SK-N-SH (cell line): ENCODE measurements around the gene SLC16A8. TPM values are rescaled to one million over a fixed set of nuclear protein-coding genes. Genes with fewer than 3 reads are reported as not detected.

Source experiments
- CTCF ChIA-PET: fragments of 300-600, 350-600 bp; formaldehyde crosslinking; extraction: SDS; loops from one replicate; lab custom pipeline; 2021; lab: Yijun Ruan, JAX
- POLR2A ChIA-PET: fragments of 350-600 bp; sonication (Branson Sonifier 250); formaldehyde crosslinking; extraction: SDS; loops from one replicate; lab custom pipeline; 2020; ENCODE audit warnings: antibody characterized with exemption, inconsistent platforms; lab: Yijun Ruan, JAX
- DNase-seq: peaks from one replicate; pipeline ENCODE4 v3.0.0; 2012
- H2AFZ ChIP-seq: fragments of 200-600 bp; sonication (generic); 2 replicates; pipeline ENCODE4 v1.8.1; 2016; ENCODE audit warnings: antibody characterized with exemption, mild to moderate bottlenecking, low read depth
- H3F3A ChIP-seq: fragments of 200-600 bp; sonication (generic); replicated peaks from 2 replicates; pipeline ENCODE3; 2016; ENCODE audit warnings: antibody characterized with exemption, mild to moderate bottlenecking; ENCODE audit not compliant: insufficient read depth
- H3K27ac ChIP-seq, 2 experiments: fragments of 200-500 bp in 1 of 2; fragments of 200-600 bp in 1 of 2; sonication (Bioruptor generic) in 1 of 2; sonication (generic), shearing (Covaris generic) in 1 of 2; 2 replicates each; pipeline versions ENCODE4 v1.5.1 to v1.6.1; 2014 to 2016; ENCODE audit warnings: low read depth in 2 of 2, inconsistent platforms in 1 of 2, low read length in 1 of 2, mild to moderate bottlenecking in 1 of 2, mixed read lengths in 1 of 2
- H3K27me3 ChIP-seq: fragments of 200-600 bp; sonication (generic), shearing (Covaris generic); 2 replicates; pipeline ENCODE4 v1.6.1; 2016; ENCODE audit warnings: mixed run types; ENCODE audit not compliant: insufficient read depth
- H3K36me3 ChIP-seq, 2 experiments: fragments of 200-500 bp in 1 of 2; fragments of 200-600 bp in 1 of 2; sonication (Bioruptor generic) in 1 of 2; sonication (generic) in 1 of 2; replicated peaks in 1 of 2; 2 replicates each; pipeline versions ENCODE3 to v1.5.1; 2014 to 2016; ENCODE audit warnings: low read length in 1 of 2, mild to moderate bottlenecking in 1 of 2; ENCODE audit not compliant: insufficient read depth in 2 of 2, control insufficient read depth in 1 of 2
- H3K4me1 ChIP-seq, 2 experiments: fragments of 200-500 bp in 1 of 2; fragments of 200-600 bp in 1 of 2; sonication (Bioruptor generic) in 1 of 2; sonication (generic), shearing (Covaris generic) in 1 of 2; 2 replicates each; pipeline versions ENCODE4 v1.5.1 to v1.6.1; 2014 to 2016; ENCODE audit warnings: low read depth in 1 of 2, low read length in 1 of 2, mixed run types in 1 of 2; ENCODE audit not compliant: insufficient read depth in 2 of 2, control insufficient read depth in 1 of 2
- H3K4me2 ChIP-seq: fragments of 200-600 bp; sonication (generic), shearing (Covaris generic); 2 replicates; pipeline ENCODE4 v1.6.1; 2017; ENCODE audit warnings: mixed run types
- H3K4me3 ChIP-seq, 2 experiments: fragments of 200-500 bp in 1 of 2; fragments of 200-600 bp in 1 of 2; sonication (Bioruptor generic) in 1 of 2; sonication (generic), shearing (Covaris generic) in 1 of 2; 2 replicates each; pipeline versions ENCODE4 v1.5.1 to v1.8.1; 2014 to 2016; ENCODE audit warnings: low read depth in 2 of 2, inconsistent platforms in 1 of 2, low read length in 1 of 2, mild to moderate bottlenecking in 1 of 2, mixed read lengths in 1 of 2, moderate library complexity in 1 of 2
- H3K79me2 ChIP-seq: fragments of 200-600 bp; sonication (generic); 2 replicates; pipeline ENCODE4 v1.8.1; 2017; ENCODE audit warnings: mild to moderate bottlenecking; ENCODE audit not compliant: insufficient read depth
- H3K9ac ChIP-seq: fragments of 200-600 bp; sonication (generic); 2 replicates; pipeline ENCODE4 v1.6.1; 2017; ENCODE audit warnings: mixed run types
- H3K9me2 ChIP-seq: fragments of 200-600 bp; sonication (generic); 2 replicates; pipeline ENCODE4 v1.6.1; 2017; ENCODE audit warnings: mixed run types
- H3K9me3 ChIP-seq: fragments of 200-600 bp; sonication (generic); 2 replicates; pipeline ENCODE4 v1.6.1; 2017; ENCODE audit warnings: mixed run types, mild to moderate bottlenecking, moderate library complexity
- H4K20me1 ChIP-seq: fragments of 200-600 bp; sonication (generic); 2 replicates; pipeline ENCODE4 v1.6.1; 2017; ENCODE audit warnings: mild to moderate bottlenecking, mixed run types; ENCODE audit not compliant: insufficient read depth
- CHD2 ChIP-seq: fragments of 150-350 bp; IDR thresholded peaks from 2 replicates; pipeline ENCODE4 v1.6.1; 2018; ENCODE audit warnings: low read length; ENCODE audit not compliant: partially characterized antibody
- EZH2phosphoT487 ChIP-seq: fragments of 200-600 bp; sonication (generic); IDR thresholded peaks from 2 replicates; pipeline ENCODE4 v1.6.1; 2017; ENCODE audit warnings: low read depth, mixed run types, mild to moderate bottlenecking, antibody characterized with exemption, moderate library complexity, borderline replicate concordance
- FOSL2 ChIP-seq: IDR thresholded peaks from 2 replicates; pipeline ENCODE4 v1.4.0; 2012; ENCODE audit warnings: low read depth, mild to moderate bottlenecking, moderate library complexity, borderline replicate concordance
- FOXJ3 ChIP-seq: sonication (generic); formaldehyde crosslinking; IDR thresholded peaks from 2 replicates; pipeline ENCODE4 v1.5.1; 2020; ENCODE audit warnings: mild to moderate bottlenecking, missing genetic modification reagents
- FOXM1 ChIP-seq: IDR thresholded peaks from 2 replicates; pipeline ENCODE4 v1.4.0; 2012; ENCODE audit warnings: low read depth, mild to moderate bottlenecking
- GABPA ChIP-seq: IDR thresholded peaks from 2 replicates; pipeline ENCODE4 v1.4.0; 2012; ENCODE audit warnings: low read depth, mild to moderate bottlenecking
- JUND ChIP-seq: IDR thresholded peaks from 2 replicates; pipeline ENCODE4 v1.4.0; 2012
- MEF2A ChIP-seq: IDR thresholded peaks from 2 replicates; pipeline ENCODE4 v1.4.0; 2012; ENCODE audit warnings: low read depth, borderline replicate concordance
- RCOR1 ChIP-seq: fragments of 150-350 bp; IDR thresholded peaks from 2 replicates; pipeline ENCODE4 v1.6.1; 2017; ENCODE audit warnings: antibody characterized with exemption, low read length
- TCF12 ChIP-seq: IDR thresholded peaks from 2 replicates; pipeline ENCODE4 v1.4.0; 2012
- WGBS: methylation state at CpG from one replicate; pipeline ENCODE4 v1.1.6; 2017; ENCODE audit warnings: low lambda C conversion rate; 5-methylcytosine and 5-hydroxymethylcytosine counted together
- polyA plus RNA-seq, 3 experiments: library from polyadenylated mRNA; depleted of rRNA; stranded (reverse); fragments of >200 nt; gene quantifications; 2 replicates each; pipeline ENCODE4 v1.2.3, GENCODE V29; 2012
- TF ChIP-seq, protein P1 (sequence below): fragments of 150-350 bp; IDR thresholded peaks from 2 replicates; pipeline ENCODE4 v1.6.1; 2016; ENCODE audit warnings: mild to moderate bottlenecking, low read depth, low read length

The SLC16A8 gene
- polyA plus RNA-seq, 1 of the 3 experiments (the other 2 are of a cell fraction), result not detected

DNA sequence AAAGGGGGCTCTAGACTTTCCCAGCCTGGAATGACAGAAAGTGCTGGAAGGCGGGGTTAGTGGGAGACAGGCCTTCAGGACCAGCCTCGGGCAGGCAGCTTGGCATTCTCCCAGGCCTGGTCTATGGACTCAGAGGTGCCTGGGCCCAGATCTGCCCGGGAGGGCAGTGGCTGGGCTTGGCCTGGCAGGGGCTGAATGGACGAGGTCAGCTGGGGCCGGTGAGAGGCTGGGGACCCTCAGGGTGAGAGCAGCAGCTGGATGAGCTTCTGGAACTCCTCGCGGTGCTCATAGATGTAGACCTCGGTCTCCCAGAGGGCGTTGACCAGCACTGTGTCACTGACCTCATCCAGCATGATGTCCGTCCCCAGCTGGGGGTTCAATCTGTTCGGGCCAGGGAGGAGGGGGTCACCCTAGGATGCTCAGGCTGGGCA lies 28.0 kb upstream of the SLC16A8 start:
- no peaks in the 10 kb centered on the region for H4K20me1 ChIP-seq
- TF ChIP-seq GABPA (no peak), MEF2A (no peak), FOSL2 (no peak), EZH2phosphoT487 (no peak), JUND (no peak), FOXJ3 (no peak), FOXM1 (no peak), CHD2 (no peak), RCOR1 (no peak)
- TF ChIP-seq, protein P1, sequence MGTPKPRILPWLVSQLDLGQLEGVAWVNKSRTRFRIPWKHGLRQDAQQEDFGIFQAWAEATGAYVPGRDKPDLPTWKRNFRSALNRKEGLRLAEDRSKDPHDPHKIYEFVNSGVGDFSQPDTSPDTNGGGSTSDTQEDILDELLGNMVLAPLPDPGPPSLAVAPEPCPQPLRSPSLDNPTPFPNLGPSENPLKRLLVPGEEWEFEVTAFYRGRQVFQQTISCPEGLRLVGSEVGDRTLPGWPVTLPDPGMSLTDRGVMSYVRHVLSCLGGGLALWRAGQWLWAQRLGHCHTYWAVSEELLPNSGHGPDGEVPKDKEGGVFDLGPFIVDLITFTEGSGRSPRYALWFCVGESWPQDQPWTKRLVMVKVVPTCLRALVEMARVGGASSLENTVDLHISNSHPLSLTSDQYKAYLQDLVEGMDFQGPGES, result no peak
- TF ChIP-seq, all 33 proteins: peak for 0
- DNase-seq, result no peak
- Histone ChIP-seq H3K9me3 (no peaks in the 10 kb centered on the region), H3K9me2 (no peaks in the 10 kb centered on the region), H3K27me3 (no peaks in the 10 kb centered on the region), H3K27ac (no peak overlapping the region), H3K36me3 (no peaks in the 10 kb centered on the region), H2AFZ (no peak overlapping the region), H3F3A (no peaks in the 10 kb centered on the region), H3K9ac (no peak overlapping the region), H3K4me3 (no peak overlapping the region), H3K79me2 (no peaks in the 10 kb centered on the region), H3K4me1 (no peaks in the 10 kb centered on the region; a peak in 1 of 4 replicates), H3K4me2 (no peak overlapping the region)
- ChIA-PET CTCF (no interaction called here), POLR2A (interaction anchor here (1.0 kb wide), 1 partner anchor 53 kb away, joined by 3 read pairs; no protein-coding TSS in a partner anchor)
- 67% methylated on average over 2 of the region's 11 CpGs for WGBS

DNA sequence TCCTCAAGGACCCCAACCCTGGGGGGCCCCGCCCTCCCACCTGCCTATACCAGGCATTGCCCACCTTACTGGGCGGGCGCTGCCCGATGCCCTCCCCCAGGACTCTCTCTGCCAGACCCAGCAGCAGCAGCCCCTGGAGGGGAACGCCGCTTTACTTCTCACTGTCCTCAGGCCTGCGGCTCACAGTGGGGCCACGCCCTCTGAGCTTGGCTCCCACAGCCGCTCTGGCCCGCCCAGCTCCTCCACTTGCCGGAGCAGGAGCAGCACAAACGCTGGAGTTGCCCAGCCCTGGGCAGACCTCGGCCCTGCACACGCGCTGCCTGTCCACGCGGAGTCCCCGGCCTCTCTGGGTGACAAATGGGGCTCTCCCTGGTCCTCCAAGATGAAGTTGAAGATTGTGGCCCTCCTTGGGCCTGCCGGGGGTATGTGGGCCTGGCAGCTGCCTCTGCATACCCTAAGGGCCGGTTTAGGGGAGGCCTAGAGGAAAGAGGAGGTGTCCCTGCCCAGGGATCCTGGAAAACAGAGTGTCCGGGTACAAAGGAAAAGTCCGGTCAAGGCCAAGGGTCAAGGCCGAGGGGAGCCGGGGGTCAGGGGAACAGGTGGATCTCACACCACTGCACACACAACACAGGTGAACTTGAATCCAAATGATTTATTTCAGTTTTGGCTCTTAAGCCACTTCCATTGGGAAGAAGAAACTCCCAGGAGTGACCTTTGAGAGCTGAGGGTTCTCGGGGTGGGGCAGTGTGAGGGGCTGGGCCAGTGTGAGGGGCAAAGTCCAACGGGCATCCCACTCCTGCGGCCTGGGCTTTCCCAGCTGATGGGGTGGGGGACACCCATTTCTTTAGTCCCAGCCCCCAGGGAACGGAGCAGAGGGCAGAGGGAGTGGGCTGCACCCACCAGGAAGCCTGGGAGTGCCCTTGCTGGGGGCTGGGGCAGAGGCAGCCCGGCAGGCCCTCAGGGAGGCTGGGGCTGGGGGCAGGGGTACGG lies 27.2 kb upstream of the SLC16A8 start:
- no peak overlapping the region for H3K4me2 ChIP-seq
- whole genome bisulfite sequencing, result 72% methylated on average over 6 of the region's 30 CpGs

More for the DNA sequence above, 27.2 kb upstream of the SLC16A8 start:
- no peaks in the 10 kb centered on the region for H3F3A ChIP-seq
- DNase-seq, result no peak
- POLR2A ChIA-PET, result interaction anchor here (1.0 kb wide), 1 partner anchor 54 kb away, joined by 3 read pairs; no protein-coding TSS in a partner anchor
- no peak overlapping the region for H3K9ac ChIP-seq
- H3K27ac ChIP-seq, result no peak overlapping the region
- H3K9me2 ChIP-seq, result no peaks in the 10 kb centered on the region
- H3K36me3 ChIP-seq, result no peaks in the 10 kb centered on the region
- TF ChIP-seq TCF12, result no peak
- no peak overlapping the region for H2AFZ ChIP-seq
- H3K4me3 ChIP-seq, result no peak overlapping the region
- no peaks in the 10 kb centered on the region for H4K20me1 ChIP-seq
- CTCF ChIA-PET, result no interaction called here
- H3K79me2 ChIP-seq, result no peaks in the 10 kb centered on the region
- no peaks in the 10 kb centered on the region; a peak in 1 of 4 replicates for H3K4me1 ChIP-seq
- no peaks in the 10 kb centered on the region for H3K9me3 ChIP-seq
- no peaks in the 10 kb centered on the region for H3K27me3 ChIP-seq
